ENCODE measurements around the gene GUCD1.

DNA sequence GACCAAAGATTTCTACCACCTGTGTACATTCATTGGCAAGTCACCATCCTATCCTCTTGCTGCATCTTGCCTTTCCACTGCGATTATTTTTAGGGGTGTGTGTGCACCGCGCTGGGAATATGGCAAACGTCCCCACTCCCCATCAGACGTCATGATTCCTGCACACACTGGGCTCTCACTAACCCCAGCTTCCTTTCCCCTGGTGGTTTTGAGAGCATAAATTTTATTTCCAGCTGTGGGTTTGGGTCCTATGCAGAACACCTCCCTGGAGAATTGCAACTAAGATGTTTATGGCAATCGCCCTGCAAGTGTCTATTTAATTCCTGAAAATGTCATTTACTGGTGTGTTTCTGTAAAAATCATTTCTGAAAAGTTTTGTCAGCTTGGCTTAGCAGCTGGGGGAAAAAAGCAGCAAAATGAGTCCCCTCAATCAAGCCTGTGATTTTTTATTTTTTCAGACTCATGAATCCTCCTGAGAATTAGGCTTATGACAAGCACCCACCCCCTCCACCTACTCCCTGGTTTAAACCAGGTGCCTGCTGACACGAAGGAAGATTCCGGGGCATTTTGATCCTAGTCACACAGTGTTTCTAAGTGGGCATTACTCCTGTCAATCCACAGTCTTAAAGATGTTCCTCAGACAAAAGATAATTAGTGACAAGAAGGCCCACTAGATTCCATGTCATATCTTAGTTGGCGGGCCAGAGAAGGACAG lies 36.0 kb downstream of the GUCD1 start:
- TF ChIP-seq, protein P1, sequence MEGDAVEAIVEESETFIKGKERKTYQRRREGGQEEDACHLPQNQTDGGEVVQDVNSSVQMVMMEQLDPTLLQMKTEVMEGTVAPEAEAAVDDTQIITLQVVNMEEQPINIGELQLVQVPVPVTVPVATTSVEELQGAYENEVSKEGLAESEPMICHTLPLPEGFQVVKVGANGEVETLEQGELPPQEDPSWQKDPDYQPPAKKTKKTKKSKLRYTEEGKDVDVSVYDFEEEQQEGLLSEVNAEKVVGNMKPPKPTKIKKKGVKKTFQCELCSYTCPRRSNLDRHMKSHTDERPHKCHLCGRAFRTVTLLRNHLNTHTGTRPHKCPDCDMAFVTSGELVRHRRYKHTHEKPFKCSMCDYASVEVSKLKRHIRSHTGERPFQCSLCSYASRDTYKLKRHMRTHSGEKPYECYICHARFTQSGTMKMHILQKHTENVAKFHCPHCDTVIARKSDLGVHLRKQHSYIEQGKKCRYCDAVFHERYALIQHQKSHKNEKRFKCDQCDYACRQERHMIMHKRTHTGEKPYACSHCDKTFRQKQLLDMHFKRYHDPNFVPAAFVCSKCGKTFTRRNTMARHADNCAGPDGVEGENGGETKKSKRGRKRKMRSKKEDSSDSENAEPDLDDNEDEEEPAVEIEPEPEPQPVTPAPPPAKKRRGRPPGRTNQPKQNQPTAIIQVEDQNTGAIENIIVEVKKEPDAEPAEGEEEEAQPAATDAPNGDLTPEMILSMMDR (conservative IDR thresholded peaks at IDR 0.05; ENCODE audit: low read length), result no peak
- TF ChIP-seq EZH2phosphoT487 (IDR thresholded peaks at IDR 0.05; ENCODE audit: borderline replicate concordance, low read depth, low read length), result no peak

All from OCI-LY7 (cell line).